HepG2 (cell line): Measurements from ENCODE around the gene TBL3. TPM values are rescaled to one million over a fixed set of nuclear protein-coding genes. Genes with fewer than 3 reads are reported as not detected.

Experiments used
- ATAC-seq: fragments of 200-7000 bp; cut with Tn5 transposase; 3 replicates; pipeline ENCODE4 v1.9.1; 2020; ENCODE audit warnings: mild to moderate bottlenecking, moderate library complexity
- BruUV-seq: library from RNA; stranded (reverse); fragments of 400-500 nt; replicated peaks from 2 replicates; lab custom pipeline; 2021; lab: Mats Ljungman, UMichigan
- CTCF ChIA-PET: fragments of 300-600 bp; formaldehyde crosslinking; extraction: SDS; loops from one replicate; lab custom pipeline; 2021; ENCODE audit warnings: low total read pairs, inconsistent platforms, low intra/inter-chr PET ratio; lab: Yijun Ruan, JAX
- POLR2A ChIA-PET: fragments of 350-600 bp; sonication (Branson Sonifier 250); formaldehyde crosslinking; loops from one replicate; lab custom pipeline; 2020; ENCODE audit warnings: antibody characterized with exemption, inconsistent platforms; lab: Yijun Ruan, JAX
- DNase-seq: peaks from one replicate; pipeline ENCODE4 v3.0.0-alpha.2; 2015; ENCODE audit warnings: low spot score
- FAIRE-seq: peaks from 3 replicates; lab custom pipeline; 2011; peaks lifted over from hg19 to GRCh38; lab: Jason Lieb, UNC
- H2AFZ ChIP-seq: one replicate; pipeline ENCODE4 v1.6.1; 2011; ENCODE audit warnings: low read length, inconsistent platforms
- H3K27ac ChIP-seq: fragments of 300-600 bp; 3 replicates; pipeline ENCODE4 v1.8.0; 2011; ENCODE audit warnings: mixed run types, mild to moderate bottlenecking, mixed read lengths, low read length, inconsistent platforms; ENCODE audit not compliant: insufficient read depth; ENCODE audit errors: extremely low read length
- H3K27me3 ChIP-seq, 2 experiments: fragments of 200-600 bp in 1 of 2; 2 replicates in 1 of 2; 3 replicates in 1 of 2; pipeline versions ENCODE4 v1.6.0 to v1.8.0; 2011; ENCODE audit warnings: low read length in 2 of 2, mild to moderate bottlenecking in 2 of 2, moderate library complexity in 2 of 2, inconsistent platforms in 1 of 2; ENCODE audit not compliant: insufficient read depth in 2 of 2, control insufficient read depth in 1 of 2
- H3K36me3 ChIP-seq, 2 experiments: fragments of 200-600 bp in 1 of 2; replicated peaks in 1 of 2; 2 replicates in 1 of 2; 3 replicates in 1 of 2; pipeline versions ENCODE4 v1.5.1 to v1.8.0; 2011; ENCODE audit warnings: low read length in 2 of 2, inconsistent platforms in 1 of 2; ENCODE audit not compliant: insufficient read depth in 2 of 2, control insufficient read depth in 1 of 2
- H3K4me1 ChIP-seq: 2 replicates; pipeline ENCODE4 v1.5.1; 2012; ENCODE audit warnings: low read length, inconsistent platforms; ENCODE audit not compliant: insufficient read depth
- H3K4me2 ChIP-seq: 2 replicates; pipeline ENCODE4 v1.6.0; 2011; ENCODE audit warnings: low read depth, low read length, inconsistent platforms
- H3K4me3 ChIP-seq, 3 experiments: fragments of 200-600 bp in 1 of 3; sonication (generic), shearing (Covaris generic) in 1 of 3; replicated peaks in 1 of 3; 2 replicates each; pipeline ENCODE4 v1.5.1; 2011 to 2016; ENCODE audit warnings: low read length in 3 of 3, inconsistent platforms in 2 of 3, low read depth in 2 of 3, mild to moderate bottlenecking in 2 of 3, control low read depth in 1 of 3, mixed read lengths in 1 of 3; ENCODE audit not compliant: insufficient read depth in 1 of 3
- H3K79me2 ChIP-seq: one replicate; pipeline ENCODE4 v1.6.1; 2011; ENCODE audit warnings: low read length, inconsistent platforms; ENCODE audit not compliant: insufficient read depth
- H3K9ac ChIP-seq: 2 replicates; pipeline ENCODE4 v1.6.0; 2011; ENCODE audit warnings: mild to moderate bottlenecking, low read depth, low read length, inconsistent platforms; ENCODE audit not compliant: insufficient read depth
- H3K9me3 ChIP-seq: 2 replicates; pipeline ENCODE4 v1.5.1; 2012; ENCODE audit warnings: mild to moderate bottlenecking, low read length
- H4K20me1 ChIP-seq: 2 replicates; pipeline ENCODE4 v1.6.0; 2011; ENCODE audit warnings: inconsistent platforms, mild to moderate bottlenecking, low read length, moderate library complexity; ENCODE audit not compliant: insufficient read depth
- BCL6 ChIP-seq: IDR thresholded peaks from 2 replicates; pipeline ENCODE4 v1.6.1; 2016; ENCODE audit warnings: missing genetic modification reagents, missing compliant biosample characterization
- FLYWCH1 ChIP-seq: sonication (generic); formaldehyde crosslinking; IDR thresholded peaks from 2 replicates; pipeline ENCODE4 v1.8.1; 2023; ENCODE audit warnings: mild to moderate bottlenecking, missing genetic modification reagents
- KDM5A ChIP-seq: fragments of 200-600 bp; sonication (generic); IDR thresholded peaks from 2 replicates; pipeline ENCODE4 v1.7.0; 2018; ENCODE audit warnings: antibody characterized with exemption, mild to moderate bottlenecking, low read length, borderline replicate concordance
- NONO ChIP-seq, 2 experiments: fragments of 450-650 bp in 1 of 2; sonication (generic) in 1 of 2; formaldehyde crosslinking in 1 of 2; IDR thresholded peaks in 1 of 2; conservative IDR thresholded peaks in 1 of 2; 2 replicates each; pipeline versions ENCODE4 v1.6.1 to v1.8.0; 2017 to 2022; ENCODE audit warnings: mild to moderate bottlenecking in 1 of 2, missing genetic modification reagents in 1 of 2, moderate library complexity in 1 of 2
- SCMH1 ChIP-seq: sonication (generic); formaldehyde crosslinking; IDR thresholded peaks from 2 replicates; pipeline ENCODE4 v1.9.0; 2021; ENCODE audit warnings: missing genetic modification reagents, mild to moderate bottlenecking, borderline replicate concordance
- SIN3A ChIP-seq: IDR thresholded peaks from 2 replicates; pipeline ENCODE4 v1.6.1; 2011; ENCODE audit warnings: low read depth, mild to moderate bottlenecking, control low read depth, low read length, borderline replicate concordance
- SIX4 ChIP-seq: sonication (generic); formaldehyde crosslinking; IDR thresholded peaks from 2 replicates; pipeline ENCODE4 v1.4.0; 2020; ENCODE audit warnings: missing genetic modification reagents
- SMAD1 ChIP-seq: sonication (generic); formaldehyde crosslinking; IDR thresholded peaks from 2 replicates; pipeline ENCODE4 v1.4.0; 2020; ENCODE audit warnings: missing genetic modification reagents, low read depth, mild to moderate bottlenecking, borderline replicate concordance
- SP5 ChIP-seq: IDR thresholded peaks from 2 replicates; pipeline ENCODE4 v1.6.1; 2016; ENCODE audit warnings: low read depth, borderline replicate concordance
- SRSF4 ChIP-seq: fragments of 200-400 bp; formaldehyde crosslinking; IDR thresholded peaks from one replicate; pipeline ENCODE4 v1.6.1; 2018; ENCODE audit warnings: mild to moderate bottlenecking, low read depth, low read length, moderate library complexity; ENCODE audit not compliant: poor library complexity, severe bottlenecking
- ZNF773 ChIP-seq: sonication (generic); formaldehyde crosslinking; IDR thresholded peaks from 2 replicates; pipeline ENCODE4 v1.4.0; 2020; ENCODE audit warnings: missing genetic modification reagents, borderline replicate concordance
- ZNF883 ChIP-seq: sonication (generic); formaldehyde crosslinking; IDR thresholded peaks from 2 replicates; pipeline ENCODE4 v1.5.1; 2020; ENCODE audit warnings: mild to moderate bottlenecking, missing genetic modification reagents; ENCODE audit errors: not compliant biosample characterization
- WGBS: methylation state at CpG from one replicate; pipeline ENCODE4 v1.1.6; 2017; ENCODE audit warnings: low lambda C conversion rate; 5-methylcytosine and 5-hydroxymethylcytosine counted together
- in situ Hi-C: cut with HindIII; loops from 2 replicates; pipeline ENCODE4 v1.10.0; 2017; ENCODE audit warnings: low pct_unique_long_range_greater_than_20kb; ENCODE audit not compliant: extremely low pct_ligation_motif_present
- intact Hi-C: fragments of 100-400 bp; cut with micrococcal nuclease; formaldehyde crosslinking; loops from one replicate; pipeline ENCODE4 v1.10.0; 2022; ENCODE audit not compliant: unreplicated experiment
- polyA plus RNA-seq, 8 experiments: library from polyadenylated mRNA; depleted of rRNA in 3 of 8; stranded (reverse) in 7 of 8; unstranded in 1 of 8; fragments of >200 nt; fragmentation: Illumina TruSeq in 4 of 8; extraction: Trizol in 4 of 8; gene quantifications; 2 replicates each; pipeline versions ENCODE4 v1.2.1 to v1.2.3, GENCODE V29; 2011 to 2016; ENCODE audit warnings: low read depth in 4 of 8, missing spikeins in 1 of 8, mixed read lengths in 1 of 8; ENCODE audit not compliant: insufficient read depth in 1 of 8
- total RNA-seq, 5 experiments: library from RNA; depleted of rRNA; stranded (reverse); fragments of >200 nt; fragmentation: Illumina TruSeq; extraction: Trizol; gene quantifications; 2 replicates each; pipeline ENCODE4 v1.2.3, GENCODE V29; 2016; ENCODE audit warnings: low read depth in 1 of 5
- TF ChIP-seq, protein P1 (sequence below): fragments of 450-650 bp; IDR thresholded peaks from 2 replicates; pipeline ENCODE4 v1.6.1; 2017
- TF ChIP-seq, protein P2 (sequence below): IDR thresholded peaks from 2 replicates; pipeline ENCODE4 v1.6.1; 2016; ENCODE audit warnings: mild to moderate bottlenecking
- TF ChIP-seq, protein P3 (sequence below): sonication (generic); formaldehyde crosslinking; IDR thresholded peaks from 2 replicates; pipeline ENCODE4 v1.5.1; 2020; ENCODE audit warnings: missing genetic modification reagents, mild to moderate bottlenecking, borderline replicate concordance

TBL3 gene
- total and polyA plus RNA-seq, 2 of the 13 experiments (the other 11 are each of a cell fraction or from before 2014, with no cell fraction given), result 16.8 to 38.0 TPM

DNA sequence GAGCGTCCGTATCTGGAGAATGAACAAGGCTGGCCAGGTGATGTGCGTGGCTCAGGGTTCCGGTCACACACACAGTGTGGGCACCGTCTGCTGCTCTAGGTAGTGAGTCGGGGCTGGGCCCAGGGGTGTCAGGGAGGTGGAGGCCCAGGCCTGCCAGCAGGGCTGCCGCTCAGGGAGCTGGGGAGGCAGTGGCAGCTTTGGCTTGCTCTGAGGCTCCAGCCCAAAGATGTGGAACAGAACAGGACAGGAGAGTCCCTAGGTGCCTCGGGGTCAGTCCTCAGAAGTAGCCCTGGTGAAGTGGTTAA lies 4.3 kb downstream of the TBL3 start:
- ChIA-PET POLR2A (no interaction called here), CTCF (no interaction called here)
- no TSS peak for BruUV-seq
- no peak for ATAC-seq
- in situ Hi-C loops (no loop called here), intact Hi-C loops (no loop called here)
- Histone ChIP-seq H3K4me3 (no peak overlapping the region), H2AFZ (no peak overlapping the region), H3K4me2 (no peak overlapping the region), H4K20me1 (no peaks in the 10 kb centered on the region), H3K9me3 (no peaks in the 10 kb centered on the region), H3K36me3 (peaks cover 21 to 34% of the 10 kb centered on the region in 2 experiments; a peak in 3 of 5 replicates), H3K27ac (no peak overlapping the region), H3K27me3 (no peaks in the 10 kb centered on the region), H3K9ac (no peak overlapping the region), H3K79me2 (peaks cover 14% of the 10 kb centered on the region), H3K4me1 (peaks cover 12% of the 10 kb centered on the region)
- no peak for DNase-seq
- whole genome bisulfite sequencing, result 97% methylated on average over 8 of the region's 8 CpGs
- TF ChIP-seq SIX4 (no peak), ZNF883 (CRISPR knock-in tag) (no peak), SMAD1 (CRISPR knock-in tag) (no peak), SP5 (CRISPR knock-in tag) (no peak), SRSF4 (no peak), NONO (IDR thresholded peaks at IDR 0.05) (no peak), NONO (CRISPR knock-in tag; conservative IDR thresholded peaks at IDR 0.05) (no peak), KDM5A (no peak), ZNF773 (CRISPR knock-in tag) (no peak), FLYWCH1 (CRISPR knock-in tag) (no peak), BCL6 (CRISPR knock-in tag) (no peak), SCMH1 (no peak), SIN3A (no peak)
- TF ChIP-seq, protein P1, sequence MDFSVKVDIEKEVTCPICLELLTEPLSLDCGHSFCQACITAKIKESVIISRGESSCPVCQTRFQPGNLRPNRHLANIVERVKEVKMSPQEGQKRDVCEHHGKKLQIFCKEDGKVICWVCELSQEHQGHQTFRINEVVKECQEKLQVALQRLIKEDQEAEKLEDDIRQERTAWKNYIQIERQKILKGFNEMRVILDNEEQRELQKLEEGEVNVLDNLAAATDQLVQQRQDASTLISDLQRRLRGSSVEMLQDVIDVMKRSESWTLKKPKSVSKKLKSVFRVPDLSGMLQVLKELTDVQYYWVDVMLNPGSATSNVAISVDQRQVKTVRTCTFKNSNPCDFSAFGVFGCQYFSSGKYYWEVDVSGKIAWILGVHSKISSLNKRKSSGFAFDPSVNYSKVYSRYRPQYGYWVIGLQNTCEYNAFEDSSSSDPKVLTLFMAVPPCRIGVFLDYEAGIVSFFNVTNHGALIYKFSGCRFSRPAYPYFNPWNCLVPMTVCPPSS, result no peak
- TF ChIP-seq, protein P2, sequence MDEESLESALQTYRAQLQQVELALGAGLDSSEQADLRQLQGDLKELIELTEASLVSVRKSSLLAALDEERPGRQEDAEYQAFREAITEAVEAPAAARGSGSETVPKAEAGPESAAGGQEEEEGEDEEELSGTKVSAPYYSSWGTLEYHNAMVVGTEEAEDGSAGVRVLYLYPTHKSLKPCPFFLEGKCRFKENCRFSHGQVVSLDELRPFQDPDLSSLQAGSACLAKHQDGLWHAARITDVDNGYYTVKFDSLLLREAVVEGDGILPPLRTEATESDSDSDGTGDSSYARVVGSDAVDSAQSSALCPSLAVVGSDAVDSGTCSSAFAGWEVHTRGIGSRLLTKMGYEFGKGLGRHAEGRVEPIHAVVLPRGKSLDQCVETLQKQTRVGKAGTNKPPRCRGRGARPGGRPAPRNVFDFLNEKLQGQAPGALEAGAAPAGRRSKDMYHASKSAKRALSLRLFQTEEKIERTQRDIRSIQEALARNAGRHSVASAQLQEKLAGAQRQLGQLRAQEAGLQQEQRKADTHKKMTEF (CRISPR knock-in tag), result no peak
- TF ChIP-seq, protein P3, sequence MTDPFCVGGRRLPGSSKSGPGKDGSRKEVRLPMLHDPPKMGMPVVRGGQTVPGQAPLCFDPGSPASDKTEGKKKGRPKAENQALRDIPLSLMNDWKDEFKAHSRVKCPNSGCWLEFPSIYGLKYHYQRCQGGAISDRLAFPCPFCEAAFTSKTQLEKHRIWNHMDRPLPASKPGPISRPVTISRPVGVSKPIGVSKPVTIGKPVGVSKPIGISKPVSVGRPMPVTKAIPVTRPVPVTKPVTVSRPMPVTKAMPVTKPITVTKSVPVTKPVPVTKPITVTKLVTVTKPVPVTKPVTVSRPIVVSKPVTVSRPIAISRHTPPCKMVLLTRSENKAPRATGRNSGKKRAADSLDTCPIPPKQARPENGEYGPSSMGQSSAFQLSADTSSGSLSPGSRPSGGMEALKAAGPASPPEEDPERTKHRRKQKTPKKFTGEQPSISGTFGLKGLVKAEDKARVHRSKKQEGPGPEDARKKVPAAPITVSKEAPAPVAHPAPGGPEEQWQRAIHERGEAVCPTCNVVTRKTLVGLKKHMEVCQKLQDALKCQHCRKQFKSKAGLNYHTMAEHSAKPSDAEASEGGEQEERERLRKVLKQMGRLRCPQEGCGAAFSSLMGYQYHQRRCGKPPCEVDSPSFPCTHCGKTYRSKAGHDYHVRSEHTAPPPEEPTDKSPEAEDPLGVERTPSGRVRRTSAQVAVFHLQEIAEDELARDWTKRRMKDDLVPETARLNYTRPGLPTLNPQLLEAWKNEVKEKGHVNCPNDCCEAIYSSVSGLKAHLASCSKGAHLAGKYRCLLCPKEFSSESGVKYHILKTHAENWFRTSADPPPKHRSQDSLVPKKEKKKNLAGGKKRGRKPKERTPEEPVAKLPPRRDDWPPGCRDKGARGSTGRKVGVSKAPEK (CRISPR knock-in tag), result no peak
- no peak for FAIRE-seq
